Panc1 (cell line): ENCODE data around the gene MAML3.

ENCODE experiments used
- CTCF ChIP-seq: fragments of 450-650 bp; IDR thresholded peaks from 2 replicates; pipeline ENCODE4 v1.5.1; 2017; ENCODE audit warnings: mild to moderate bottlenecking
- POLR2AphosphoS5 ChIP-seq: IDR thresholded peaks from 2 replicates; pipeline ENCODE4 v1.6.1; 2012; ENCODE audit warnings: mild to moderate bottlenecking, low read depth, low read length, moderate library complexity
- SIN3A ChIP-seq: IDR thresholded peaks from 2 replicates; pipeline ENCODE4 v1.6.1; 2012; ENCODE audit warnings: low read depth, mild to moderate bottlenecking, low read length, moderate library complexity, borderline replicate concordance; ENCODE audit not compliant: insufficient read depth

DNA sequence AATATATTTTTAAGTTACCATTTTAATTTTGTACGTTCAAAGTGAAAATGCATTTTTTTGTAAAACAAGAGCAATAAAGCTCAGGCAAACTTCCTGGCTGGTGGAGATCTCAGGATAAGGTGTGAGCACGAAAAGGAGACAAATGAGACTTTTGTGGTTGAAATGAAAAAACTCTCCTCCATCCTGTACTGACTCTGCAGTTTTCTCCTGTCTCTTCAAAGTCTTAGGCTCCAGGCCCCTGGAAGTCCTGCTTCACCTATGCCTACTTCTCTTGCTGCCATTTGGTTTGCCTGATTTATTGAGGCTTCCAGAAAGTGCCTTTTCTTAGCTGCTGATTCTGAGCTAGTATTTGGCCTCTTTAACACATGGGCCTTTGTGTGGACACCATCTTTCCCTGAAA lies 77.7 kb downstream of the MAML3 start:
- TF ChIP-seq POLR2AphosphoS5 (no peak), CTCF (no peak), SIN3A (no peak)
